SK-N-MC (cell line): ENCODE measurements around the gene PLXNA2.

ENCODE experiments used
- EZH2 ChIP-seq: fragments of 200-600 bp; sonication (generic); IDR thresholded peaks from one replicate; pipeline ENCODE4 v1.6.1; 2017; ENCODE audit warnings: antibody characterized with exemption
- FOXP2 ChIP-seq: optimal IDR thresholded peaks from 2 replicates; pipeline ENCODE3; 2011; ENCODE audit warnings: mild to moderate bottlenecking, moderate library complexity; ENCODE audit not compliant: insufficient read depth; ENCODE audit errors: extremely low read length, control extremely low read depth
- POLR2AphosphoS5 ChIP-seq: IDR thresholded peaks from 2 replicates; pipeline ENCODE4 v1.6.1; 2012; ENCODE audit warnings: mild to moderate bottlenecking, low read depth, low read length, borderline replicate concordance

GRCh38 chr1:208055535-208055934 lies 188.6 kb downstream of the PLXNA2 start:
- TF ChIP-seq EZH2, result no peak
- TF ChIP-seq POLR2AphosphoS5, result no peak
- TF ChIP-seq FOXP2, result no peak
